B cell (primary cell): ENCODE results near the gene HK3. TPM values are rescaled to one million over a fixed set of nuclear protein-coding genes. Genes with fewer than 3 reads are reported as not detected.

Source experiments
- ATAC-seq: fragments of 200-7000 bp; cut with Tn5 transposase; one replicate; pipeline ENCODE4 v1.10.0; 2021; ENCODE audit warnings: low read depth, mild to moderate bottlenecking, moderate number of reproducible peaks, moderate library complexity
- CTCF ChIA-PET: fragments of 350-600 bp; sonication (Branson Sonifier 250); formaldehyde crosslinking; loops from one replicate; lab custom pipeline; 2021; ENCODE audit warnings: antibody characterized with exemption, inconsistent platforms; lab: Charles Lee
- POLR2A ChIA-PET: fragments of 350-600 bp; sonication (Branson Sonifier 250); formaldehyde crosslinking; loops from one replicate; lab custom pipeline; 2021; ENCODE audit warnings: antibody characterized with exemption; lab: Charles Lee
- DNase-seq: peaks from one replicate; pipeline ENCODE4 v3.0.0; 2013
- H2AFZ ChIP-seq: 2 replicates; pipeline ENCODE4 v1.6.1; 2012; ENCODE audit warnings: mild to moderate bottlenecking, low read depth, low read length; ENCODE audit not compliant: insufficient read depth, poor library complexity, severe bottlenecking
- H3K27ac ChIP-seq, 2 donors: 1 replicate in 1 of 2; 2 replicates in 1 of 2; pipeline ENCODE4 v1.5.1; 2012 to 2013; ENCODE audit warnings: low read length in 2 of 2, mild to moderate bottlenecking in 2 of 2, moderate library complexity in 1 of 2
- H3K27me3 ChIP-seq, 4 experiments: fragments of 200-600 bp in 1 of 4; sonication (generic) in 1 of 4; replicated peaks in 1 of 4; 1 replicate in 2 of 4; 2 replicates in 2 of 4; pipeline versions ENCODE4 v1.6.1 to v1.7.0; 2013 to 2016; ENCODE audit warnings: low read length in 3 of 4, mild to moderate bottlenecking in 2 of 4, mixed read lengths in 1 of 4, moderate library complexity in 1 of 4; ENCODE audit not compliant: insufficient read depth in 4 of 4, control insufficient read depth in 3 of 4; ENCODE audit errors: control extremely low read depth in 1 of 4
- H3K36me3 ChIP-seq, 2 experiments: replicated peaks in 1 of 2; 1 replicate in 1 of 2; 2 replicates in 1 of 2; pipeline versions ENCODE4 v1.6.1 to v1.7.1; 2013; ENCODE audit warnings: low read length in 1 of 2; ENCODE audit not compliant: insufficient read depth in 2 of 2, control insufficient read depth in 1 of 2; ENCODE audit errors: control extremely low read depth in 1 of 2, extremely low read depth in 1 of 2
- H3K4me1 ChIP-seq, 2 donors: fragments of 200-600 bp in 1 of 2; sonication (generic) in 1 of 2; 1 replicate in 1 of 2; 2 replicates in 1 of 2; pipeline versions ENCODE4 v1.5.1 to v1.6.1; 2013 to 2017; ENCODE audit warnings: low read length in 2 of 2; ENCODE audit not compliant: control insufficient read depth in 2 of 2, insufficient read depth in 2 of 2
- H3K4me2 ChIP-seq: replicated peaks from 2 replicates; pipeline ENCODE3; 2012; ENCODE audit warnings: mild to moderate bottlenecking, low read depth, low read length; ENCODE audit not compliant: poor library complexity, severe bottlenecking
- H3K4me3 ChIP-seq, 5 experiments: fragments of 200-600 bp in 1 of 5; sonication (generic) in 1 of 5; 1 replicate in 3 of 5; 2 replicates in 2 of 5; pipeline versions ENCODE4 v1.5.1 to v1.7.0; 2011 to 2016; ENCODE audit warnings: low read length in 4 of 5, mild to moderate bottlenecking in 4 of 5, low read depth in 2 of 5, control low read depth in 1 of 5, moderate library complexity in 1 of 5; ENCODE audit not compliant: insufficient read depth in 1 of 5; ENCODE audit errors: control extremely low read depth in 1 of 5, extremely low read depth in 1 of 5
- H3K79me2 ChIP-seq: fragments of 200-600 bp; sonication (generic); one replicate; pipeline ENCODE4 v1.6.0; 2016; ENCODE audit warnings: low read length; ENCODE audit not compliant: control insufficient read depth, insufficient read depth
- H3K9ac ChIP-seq: fragments of 200-600 bp; sonication (generic); 2 replicates; pipeline ENCODE4 v1.6.1; 2017; ENCODE audit warnings: mild to moderate bottlenecking, low read length, moderate library complexity
- H3K9me3 ChIP-seq, 3 donors: one replicate each; pipeline versions ENCODE4 v1.6.1 to v1.7.1; 2013; ENCODE audit warnings: low read length in 2 of 3; ENCODE audit not compliant: control insufficient read depth in 2 of 3, insufficient read depth in 1 of 3; ENCODE audit errors: control extremely low read depth in 1 of 3
- H4K20me1 ChIP-seq: 2 replicates; pipeline ENCODE4 v1.6.0; 2012; ENCODE audit warnings: mild to moderate bottlenecking, low read length; ENCODE audit not compliant: insufficient read depth, control insufficient read depth, poor library complexity, severe bottlenecking
- H3K27ac Mint-ChIP-seq: one replicate; pipeline ENCODE4 v1.8.0; 2021; ENCODE audit warnings: mixed read lengths
- H3K27me3 Mint-ChIP-seq: one replicate; pipeline ENCODE4 v1.8.0; 2021; ENCODE audit warnings: mixed read lengths
- H3K4me1 Mint-ChIP-seq: one replicate; pipeline ENCODE4 v1.8.0; 2021; ENCODE audit warnings: mixed read lengths
- H3K4me3 Mint-ChIP-seq: one replicate; pipeline ENCODE4 v1.8.0; 2021; ENCODE audit warnings: mixed read lengths
- H3K9me3 Mint-ChIP-seq: one replicate; pipeline ENCODE4 v1.8.0; 2022; ENCODE audit warnings: mixed read lengths; ENCODE audit not compliant: insufficient read depth
- EZH2 ChIP-seq: IDR thresholded peaks from 2 replicates; pipeline ENCODE4 v1.6.1; 2012; ENCODE audit warnings: borderline replicate concordance, low read depth, mild to moderate bottlenecking, moderate library complexity, low read length; ENCODE audit not compliant: insufficient read depth, poor library complexity, severe bottlenecking
- WGBS: methylation state at CpG from one replicate; pipeline ENCODE4 v1.1.5; 2013; ENCODE audit warnings: missing lambda C conversion rate; ENCODE audit not compliant: insufficient coverage; 5-methylcytosine and 5-hydroxymethylcytosine counted together
- intact Hi-C: fragments of 100-400 bp; cut with micrococcal nuclease; formaldehyde crosslinking; loops from one replicate; pipeline ENCODE4 v1.10.0; 2022
- polyA plus RNA-seq: library from polyadenylated mRNA; depleted of rRNA; stranded (reverse); fragments of >200 nt; gene quantifications from 2 replicates; pipeline ENCODE4 v1.2.3, GENCODE V29; 2012
- total RNA-seq, 2 donors: library from RNA; stranded (reverse); fragments of 120-200 nt in 1 of 2; gene quantifications; 1 replicate in 1 of 2; 2 replicates in 1 of 2; pipeline versions ENCODE4 v1.2.3 to v1.2.4, GENCODE V29; 2013 to 2022
- TF ChIP-seq, protein P1 (sequence below): fragments of 200-600 bp; IDR thresholded peaks from one replicate; pipeline ENCODE4 v1.8.0; 2022; ENCODE audit warnings: antibody characterized with exemption, mild to moderate bottlenecking

HK3 gene
- total and polyA plus RNA-seq, 2 donors (not counting 1 experiment from before 2014, with no cell fraction given), result 0.30 to 5.0 TPM

DNA sequence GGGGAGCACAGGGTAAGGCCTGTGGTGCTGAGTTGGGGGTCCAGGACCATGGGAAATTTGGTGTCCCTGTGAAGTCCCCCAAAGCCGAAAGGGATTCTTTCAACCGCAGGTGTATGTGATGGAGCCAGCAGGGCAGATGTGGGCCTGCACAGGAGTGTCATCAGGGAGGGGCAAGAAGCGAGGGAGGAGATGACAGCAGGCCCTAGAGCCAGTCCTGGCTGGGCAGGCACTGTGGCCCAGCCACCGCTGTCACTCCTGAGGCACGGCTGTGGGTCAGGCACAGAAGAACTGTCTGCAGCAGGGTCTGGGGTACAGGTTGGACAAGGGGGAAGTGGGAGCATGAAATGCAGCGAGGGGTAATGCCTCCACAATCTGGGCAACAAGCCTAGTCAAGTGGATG is 4.8 kb downstream of the HK3 start:
- H3K4me3 Mint-ChIP-seq, result no peak overlapping the region
- no peak overlapping the region for H3K27ac Mint-ChIP-seq
- no peak for ATAC-seq
- peaks cover 0 to 4% (median 0%) of the 10 kb centered on the region in 3 donors for H3K9me3 ChIP-seq
- no peak overlapping the region for H3K4me3 ChIP-seq
- peaks cover 8% of the 10 kb centered on the region for H3K4me1 Mint-ChIP-seq
- H3K9ac ChIP-seq, result no peak overlapping the region
- POLR2A ChIA-PET, result no interaction called here
- intact Hi-C loops, result no loop called here
- 93% methylated on average over 6 of the region's 6 CpGs for WGBS
- H3K27me3 ChIP-seq, result peaks cover 0 to 5% (median 0%) of the 10 kb centered on the region in 4 experiments
- H3K27me3 Mint-ChIP-seq, result peaks cover 23% of the 10 kb centered on the region
- H3K4me2 ChIP-seq, result no peak overlapping the region
- no peaks in the 10 kb centered on the region for H3K36me3 ChIP-seq
- H4K20me1 ChIP-seq, result no peaks in the 10 kb centered on the region
- no peak overlapping the region for H2AFZ ChIP-seq
- H3K4me1 ChIP-seq, result peaks cover 3 to 6% of the 10 kb centered on the region in 2 donors
- H3K27ac ChIP-seq, result no peak overlapping the region
- CTCF ChIA-PET, result no interaction called here
- DNase-seq, result no peak
- no peaks in the 10 kb centered on the region for H3K79me2 ChIP-seq
- H3K9me3 Mint-ChIP-seq, result no peaks in the 10 kb centered on the region
- TF ChIP-seq, protein P1, sequence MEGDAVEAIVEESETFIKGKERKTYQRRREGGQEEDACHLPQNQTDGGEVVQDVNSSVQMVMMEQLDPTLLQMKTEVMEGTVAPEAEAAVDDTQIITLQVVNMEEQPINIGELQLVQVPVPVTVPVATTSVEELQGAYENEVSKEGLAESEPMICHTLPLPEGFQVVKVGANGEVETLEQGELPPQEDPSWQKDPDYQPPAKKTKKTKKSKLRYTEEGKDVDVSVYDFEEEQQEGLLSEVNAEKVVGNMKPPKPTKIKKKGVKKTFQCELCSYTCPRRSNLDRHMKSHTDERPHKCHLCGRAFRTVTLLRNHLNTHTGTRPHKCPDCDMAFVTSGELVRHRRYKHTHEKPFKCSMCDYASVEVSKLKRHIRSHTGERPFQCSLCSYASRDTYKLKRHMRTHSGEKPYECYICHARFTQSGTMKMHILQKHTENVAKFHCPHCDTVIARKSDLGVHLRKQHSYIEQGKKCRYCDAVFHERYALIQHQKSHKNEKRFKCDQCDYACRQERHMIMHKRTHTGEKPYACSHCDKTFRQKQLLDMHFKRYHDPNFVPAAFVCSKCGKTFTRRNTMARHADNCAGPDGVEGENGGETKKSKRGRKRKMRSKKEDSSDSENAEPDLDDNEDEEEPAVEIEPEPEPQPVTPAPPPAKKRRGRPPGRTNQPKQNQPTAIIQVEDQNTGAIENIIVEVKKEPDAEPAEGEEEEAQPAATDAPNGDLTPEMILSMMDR, result no peak
- TF ChIP-seq EZH2, result no peak

DNA sequence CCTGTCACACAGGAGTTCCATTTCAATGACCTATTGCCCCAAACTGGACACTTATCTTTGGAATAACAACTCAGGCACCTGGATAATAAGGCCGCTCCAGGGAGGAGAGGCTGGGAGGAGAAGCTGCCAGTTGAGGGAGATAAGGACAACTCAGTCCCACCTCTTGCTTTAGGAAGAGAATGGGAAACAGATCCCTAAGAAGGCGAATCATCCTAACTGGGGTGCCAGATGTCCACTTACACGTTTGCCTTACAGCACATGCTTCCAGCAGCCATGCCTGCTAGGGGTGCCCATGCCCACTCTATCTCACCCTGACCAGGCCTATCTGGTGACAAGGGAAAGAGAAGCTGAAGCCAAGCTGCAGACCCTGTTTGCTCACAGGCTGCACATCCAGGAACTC is 6.5 kb downstream of the HK3 start:
- H3K27ac Mint-ChIP-seq, result no peak overlapping the region
- Histone ChIP-seq H3K79me2 (no peaks in the 10 kb centered on the region), H3K4me3 (no peak overlapping the region), H3K27ac (no peak overlapping the region), H3K27me3 (peaks cover 0 to 5% (median 0%) of the 10 kb centered on the region in 4 experiments), H3K9ac (no peak overlapping the region), H4K20me1 (no peaks in the 10 kb centered on the region), H3K9me3 (peaks cover 0 to 4% (median 0%) of the 10 kb centered on the region in 3 donors), H3K36me3 (no peaks in the 10 kb centered on the region), H3K4me2 (no peak overlapping the region), H2AFZ (no peak overlapping the region), H3K4me1 (no peaks in the 10 kb centered on the region)
- peaks cover 22% of the 10 kb centered on the region for H3K27me3 Mint-ChIP-seq
- H3K9me3 Mint-ChIP-seq, result no peaks in the 10 kb centered on the region
- intact Hi-C loops, result no loop called here
- ChIA-PET CTCF (no interaction called here), POLR2A (no interaction called here)
- H3K4me3 Mint-ChIP-seq, result no peak overlapping the region
- H3K4me1 Mint-ChIP-seq, result no peaks in the 10 kb centered on the region
- WGBS, result 93% methylated on average over 2 of the region's 3 CpGs
- ATAC-seq, result no peak
- DNase-seq, result no peak
- TF ChIP-seq EZH2, result no peak
- TF ChIP-seq, protein P1, result no peak
